Astrocyte of the cerebellum (primary cell): ENCODE results near the gene CASQ1.

Experiments
- DNase-seq: peaks from one replicate; pipeline ENCODE4 v3.0.0-alpha.2; 2011; ENCODE audit warnings: low read depth
- H3K4me3 ChIP-seq: 2 replicates; pipeline ENCODE4 v1.5.1; 2011; ENCODE audit warnings: mild to moderate bottlenecking, low read depth, low read length, moderate library complexity
- CTCF ChIP-seq: IDR thresholded peaks from 2 replicates; pipeline ENCODE4 v1.5.1; 2012; ENCODE audit warnings: low read length, low read depth, moderate library complexity, mild to moderate bottlenecking; ENCODE audit errors: missing control alignments
- in situ Hi-C: cut with HindIII; loops from 2 replicates; pipeline ENCODE4 v1.10.0; 2017; ENCODE audit warnings: low sequenced_read_pairs

Gene CASQ1

GRCh38 chr1:160239582-160240299, 49.4 kb downstream of the CASQ1 start:
- DNase-seq, result no peak
- H3K4me3 ChIP-seq, result no peak overlapping the region
- in situ Hi-C loops, result no loop called here
- no peak for TF ChIP-seq CTCF

GRCh38 chr1:160243767-160244166, 53.4 kb downstream of the CASQ1 start:
- no peak for DNase-seq
- no peak overlapping the region for H3K4me3 ChIP-seq
- in situ Hi-C loops, result no loop called here
- TF ChIP-seq CTCF, result no peak

- no peak for TF ChIP-seq CTCF
- in situ Hi-C loops, result no loop called here
- no peak for DNase-seq
- H3K4me3 ChIP-seq, result no peak overlapping the region
These were observed 53.8 kb downstream of the CASQ1 start for GRCh38 chr1:160244209-160244608.

GRCh38 chr1:160245434-160245833, 55.1 kb downstream of the CASQ1 start:
- TF ChIP-seq CTCF, result no peak

GRCh38 chr1:160247053-160247452, 56.7 kb downstream of the CASQ1 start:
- TF ChIP-seq CTCF, result no peak
- no peak for DNase-seq
- in situ Hi-C loops, result no loop called here
- no peak overlapping the region for H3K4me3 ChIP-seq

More at GRCh38 chr1:160245434-160245833, 55.1 kb downstream of the CASQ1 start:
- in situ Hi-C loops, result no loop called here
- DNase-seq, result no peak
- no peak overlapping the region for H3K4me3 ChIP-seq

GRCh38 chr1:160251011-160251410, 60.6 kb downstream of the CASQ1 start:
- no peak for TF ChIP-seq CTCF
- in situ Hi-C loops, result no loop called here
- no peak for DNase-seq
- H3K4me3 ChIP-seq, result no peak overlapping the region
